Loucy (cell line): ENCODE results near the gene CAMK2G.

Experiments used
- CTCF ChIP-seq: fragments of 200-600 bp; sonication (generic); conservative IDR thresholded peaks from 2 replicates; pipeline ENCODE4 v1.5.1; 2014; ENCODE audit warnings: mild to moderate bottlenecking, antibody characterized with exemption, low read length
- EZH2phosphoT487 ChIP-seq: fragments of 200-600 bp; IDR thresholded peaks from 2 replicates; pipeline ENCODE4 v1.6.1; 2018; ENCODE audit warnings: antibody characterized with exemption, mild to moderate bottlenecking, moderate library complexity, borderline replicate concordance

GRCh38 chr10:73780966-73781365 is 93.4 kb downstream of the CAMK2G start:
- TF ChIP-seq CTCF (no peak), EZH2phosphoT487 (no peak)
